ENCODE data around the gene C2orf76.
A peak's percentile ranks its signal among the peaks of the same experiment; 100 is the strongest.
"Not testable (repeated sequence)": the region's sequence is repeated elsewhere in the genome, so short reads cannot be mapped to it uniquely, and the experiment has no call there.

C2orf76 gene

GRCh38 chr2:119366649-119367471, at the start of gene C2orf76, which contains the start of gene DBI:
Gene C2orf76 (minus strand): TSS chr2:119366834. CDS start chr2:119339959, 26,875 bp downstream.
Gene DBI (plus strand): TSS chr2:119366977. CDS start chr2:119367052, 75 bp downstream.
- DNase-seq = peak; percentile 96

- DNase-seq = no peak
Measured at GRCh38 chr2:119415630-119416029, 49.0 kb upstream of the C2orf76 start.

- DNase-seq = no peak
Measured at GRCh38 chr2:119414894-119415293, 48.3 kb upstream of the C2orf76 start.

- no peak for DNase-seq
Measured at GRCh38 chr2:119409506-119409905, 42.9 kb upstream of the C2orf76 start.

GRCh38 chr2:119408221-119408619, 41.6 kb upstream of the C2orf76 start:
- DNase-seq = no peak

GRCh38 chr2:119407430-119408220, 41.0 kb upstream of the C2orf76 start:
- DNase-seq = peak; percentile 37

GRCh38 chr2:119405151-119405550, 38.5 kb upstream of the C2orf76 start:
- no peak for DNase-seq

GRCh38 chr2:119403618-119404017, 37.0 kb upstream of the C2orf76 start:
- not testable (repeated sequence) for DNase-seq

- DNase-seq = no peak
Measured at GRCh38 chr2:119402645-119403560, 36.3 kb upstream of the C2orf76 start.

GRCh38 chr2:119402106-119402505, 35.5 kb upstream of the C2orf76 start:
- no peak for DNase-seq

GRCh38 chr2:119397196-119397595, 30.6 kb upstream of the C2orf76 start:
- no peak for DNase-seq

- DNase-seq = no peak
Measured at GRCh38 chr2:119393971-119394748, 27.5 kb upstream of the C2orf76 start.

- DNase-seq = peak; percentile 50
Measured at GRCh38 chr2:119389615-119390306, 23.1 kb upstream of the C2orf76 start.

- no peak for DNase-seq
Measured at GRCh38 chr2:119387381-119388129, 20.9 kb upstream of the C2orf76 start.

- no peak for DNase-seq
Measured at GRCh38 chr2:119385466-119385865, 18.8 kb upstream of the C2orf76 start.

GRCh38 chr2:119384971-119385370, 18.3 kb upstream of the C2orf76 start:
- DNase-seq = no peak

GRCh38 chr2:119383410-119384140, 16.9 kb upstream of the C2orf76 start:
- DNase-seq = no peak

- DNase-seq = no peak
Measured at GRCh38 chr2:119378566-119378965, 11.9 kb upstream of the C2orf76 start.

- DNase-seq = no peak
Measured at GRCh38 chr2:119377993-119378345, 11.3 kb upstream of the C2orf76 start.
